HepG2 (cell line): ENCODE results near the gene ATAD3A. TPM values are rescaled to one million over a fixed set of nuclear protein-coding genes. Genes with fewer than 3 reads are reported as not detected.

Experiments
- DMTF1 ChIP-seq: sonication (generic); formaldehyde crosslinking; IDR thresholded peaks from 2 replicates; pipeline ENCODE4 v1.4.0; 2020; ENCODE audit warnings: mild to moderate bottlenecking, missing genetic modification reagents
- KAT2B ChIP-seq: fragments of 150-350 bp; IDR thresholded peaks from 2 replicates; pipeline ENCODE4 v1.6.1; 2014; ENCODE audit warnings: low read depth, low read length, borderline replicate concordance
- ONECUT2 ChIP-seq: sonication (generic); formaldehyde crosslinking; IDR thresholded peaks from 2 replicates; pipeline ENCODE4 v1.4.0; 2020; ENCODE audit warnings: missing genetic modification reagents
- SETDB1 ChIP-seq: sonication (generic); formaldehyde crosslinking; IDR thresholded peaks from 2 replicates; pipeline ENCODE4 v1.5.1; 2020; ENCODE audit warnings: missing genetic modification reagents, mild to moderate bottlenecking, borderline replicate concordance
- SOX6 ChIP-seq, 2 experiments: fragments of 450-650 bp in 1 of 2; sonication (generic) in 1 of 2; formaldehyde crosslinking in 1 of 2; IDR thresholded peaks; 2 replicates each; pipeline versions ENCODE4 v1.4.0 to v1.6.1; 2017 to 2020; ENCODE audit warnings: antibody characterized with exemption in 1 of 2, mild to moderate bottlenecking in 1 of 2, missing genetic modification reagents in 1 of 2
- TFDP1 ChIP-seq: IDR thresholded peaks from 2 replicates; pipeline ENCODE4 v1.6.1; 2016; ENCODE audit warnings: missing compliant biosample characterization, missing genetic modification reagents, borderline replicate concordance
- THAP11 ChIP-seq: IDR thresholded peaks from 2 replicates; pipeline ENCODE4 v1.6.1; 2016; ENCODE audit warnings: missing biosample characterization, missing genetic modification reagents
- TMF1 ChIP-seq: sonication (generic); formaldehyde crosslinking; IDR thresholded peaks from 2 replicates; pipeline ENCODE4 v1.8.1; 2022; ENCODE audit warnings: low read depth, missing genetic modification reagents
- ZEB1 ChIP-seq: IDR thresholded peaks from 2 replicates; pipeline ENCODE4 v1.6.1; 2012; ENCODE audit warnings: mild to moderate bottlenecking, low read depth, inconsistent platforms; ENCODE audit not compliant: insufficient replicate concordance
- ZFP91 ChIP-seq: sonication (generic); formaldehyde crosslinking; IDR thresholded peaks from 2 replicates; pipeline ENCODE4 v1.9.0; 2022; ENCODE audit warnings: missing genetic modification reagents, mild to moderate bottlenecking, borderline replicate concordance
- ZNF136 ChIP-seq: sonication (generic); formaldehyde crosslinking; IDR thresholded peaks from 2 replicates; pipeline ENCODE4 v1.8.1; 2022; ENCODE audit warnings: low read depth, mild to moderate bottlenecking, moderate library complexity, missing genetic modification reagents
- ZNF225 ChIP-seq: sonication (generic); formaldehyde crosslinking; IDR thresholded peaks from 2 replicates; pipeline ENCODE4 v1.4.0; 2020; ENCODE audit warnings: mild to moderate bottlenecking, missing genetic modification reagents
- ZNF513 ChIP-seq: sonication (generic); formaldehyde crosslinking; conservative IDR thresholded peaks from 2 replicates; pipeline ENCODE4 v1.5.0; 2020; ENCODE audit warnings: missing genetic modification reagents
- ZNF562 ChIP-seq: sonication (generic); formaldehyde crosslinking; IDR thresholded peaks from 2 replicates; pipeline ENCODE4 v1.8.0; 2022; ENCODE audit warnings: missing genetic modification reagents, borderline replicate concordance
- ZNF576 ChIP-seq: sonication (generic); formaldehyde crosslinking; IDR thresholded peaks from 2 replicates; pipeline ENCODE4 v1.4.0; 2020; ENCODE audit warnings: mild to moderate bottlenecking, missing genetic modification reagents
- polyA plus RNA-seq, 8 experiments: library from polyadenylated mRNA; depleted of rRNA in 3 of 8; stranded (reverse) in 7 of 8; unstranded in 1 of 8; fragments of >200 nt; fragmentation: Illumina TruSeq in 4 of 8; extraction: Trizol in 4 of 8; gene quantifications; 2 replicates each; pipeline versions ENCODE4 v1.2.1 to v1.2.3, GENCODE V29; 2011 to 2016; ENCODE audit warnings: low read depth in 4 of 8, missing spikeins in 1 of 8, mixed read lengths in 1 of 8; ENCODE audit not compliant: insufficient read depth in 1 of 8
- total RNA-seq, 5 experiments: library from RNA; depleted of rRNA; stranded (reverse); fragments of >200 nt; fragmentation: Illumina TruSeq; extraction: Trizol; gene quantifications; 2 replicates each; pipeline ENCODE4 v1.2.3, GENCODE V29; 2016; ENCODE audit warnings: low read depth in 1 of 5

The ATAD3A gene
- total and polyA plus RNA-seq, 2 of the 13 experiments (the other 11 are each of a cell fraction or from before 2014, with no cell fraction given) = 10.6 to 49.0 TPM

GRCh38 chr1:1471389-1472052 lies 40.4 kb upstream of the ATAD3A start, which contains the start of gene ATAD3B (continued):
- TF ChIP-seq ZNF136 (CRISPR knock-in tag) (no peak), ZEB1 (no peak), ZNF225 (CRISPR knock-in tag) (no peak), ZFP91 (peak; percentile 31; the same call in 1 of the 2 replicates), TMF1 (CRISPR knock-in tag) (no peak), DMTF1 (CRISPR knock-in tag) (no peak), TFDP1 (peak; percentile 96), ONECUT2 (no peak), KAT2B (no peak), SOX6 (IDR thresholded peaks at IDR 0.05) (no peak), SOX6 (CRISPR knock-in tag; IDR thresholded peaks at IDR 0.05) (peak; percentile 58), ZNF576 (CRISPR knock-in tag) (no peak), ZNF513 (no peak), SETDB1 (no peak), THAP11 (CRISPR knock-in tag) (peak; percentile 94), ZNF562 (CRISPR knock-in tag) (no peak)
